DND-41 (cell line): ENCODE measurements around the gene WNT9B.
"Not testable (repeated sequence)": the region's sequence is repeated elsewhere in the genome, so short reads cannot be mapped to it uniquely, and the experiment has no call there.

Experiments used
- CTCF ChIP-seq: IDR thresholded peaks from 2 replicates; pipeline ENCODE4 v1.5.1; 2012; ENCODE audit warnings: borderline replicate concordance, low read length, moderate library complexity, mild to moderate bottlenecking; ENCODE audit not compliant: poor library complexity, severe bottlenecking; ENCODE audit errors: extremely low read depth
- EZH2 ChIP-seq: IDR thresholded peaks from 3 replicates; pipeline ENCODE4 v1.6.1; 2012; ENCODE audit warnings: borderline replicate concordance, low read depth, mild to moderate bottlenecking, moderate library complexity, low read length, inconsistent platforms; ENCODE audit not compliant: severe bottlenecking

- not testable (repeated sequence) for TF ChIP-seq EZH2, CTCF
Measured at GRCh38 chr17:46840596-46840995, 10.8 kb upstream of the WNT9B start.
